A549 (cell line): Measurements from ENCODE around the gene ALX3.

Experiments used
- CHD4 ChIP-seq: fragments of 200-600 bp; sonication (generic); IDR thresholded peaks from 2 replicates; pipeline ENCODE4 v1.6.1; 2016; ENCODE audit warnings: antibody characterized with exemption, mild to moderate bottlenecking, borderline replicate concordance
- CTCF ChIP-seq: fragments of >200 bp; sonication (Bioruptor Twin); formaldehyde crosslinking; IDR thresholded peaks from 3 replicates; pipeline ENCODE4 v1.5.1; 2016
- MYC ChIP-seq: IDR thresholded peaks from 2 replicates; pipeline ENCODE4 v1.6.1; 2012; ENCODE audit warnings: mild to moderate bottlenecking, inconsistent platforms, low read length, improper control_type of control experiment, borderline replicate concordance
- POLR2A ChIP-seq: IDR thresholded peaks from 2 replicates; pipeline ENCODE4 v1.6.1; 2012; ENCODE audit warnings: mild to moderate bottlenecking, low read length
- RCOR1 ChIP-seq: fragments of 150-350 bp; IDR thresholded peaks from 2 replicates; pipeline ENCODE4 v1.6.1; 2014; ENCODE audit warnings: antibody characterized with exemption, low read length, low read depth
- REST ChIP-seq: fragments of 200-600 bp; sonication (generic); IDR thresholded peaks from 2 replicates; pipeline ENCODE4 v1.6.1; 2016; ENCODE audit warnings: antibody characterized with exemption, mild to moderate bottlenecking, moderate library complexity

GRCh38 chr1:110087812-110088738 lies 17.6 kb upstream of the ALX3 start:
- no peak for TF ChIP-seq RCOR1
- TF ChIP-seq REST, result no peak
- TF ChIP-seq MYC, result no peak
- no peak for TF ChIP-seq POLR2A
- TF ChIP-seq CTCF, result peak; percentile 42; the same call in 1 of the 3 replicates
- no peak for TF ChIP-seq CHD4
